ENCODE measurements around the gene KIAA1755.

KIAA1755 gene

GRCh38 chr20:38177201-38177600 is 83.3 kb downstream of the KIAA1755 start:
- DNase-seq = no peak

DNA sequence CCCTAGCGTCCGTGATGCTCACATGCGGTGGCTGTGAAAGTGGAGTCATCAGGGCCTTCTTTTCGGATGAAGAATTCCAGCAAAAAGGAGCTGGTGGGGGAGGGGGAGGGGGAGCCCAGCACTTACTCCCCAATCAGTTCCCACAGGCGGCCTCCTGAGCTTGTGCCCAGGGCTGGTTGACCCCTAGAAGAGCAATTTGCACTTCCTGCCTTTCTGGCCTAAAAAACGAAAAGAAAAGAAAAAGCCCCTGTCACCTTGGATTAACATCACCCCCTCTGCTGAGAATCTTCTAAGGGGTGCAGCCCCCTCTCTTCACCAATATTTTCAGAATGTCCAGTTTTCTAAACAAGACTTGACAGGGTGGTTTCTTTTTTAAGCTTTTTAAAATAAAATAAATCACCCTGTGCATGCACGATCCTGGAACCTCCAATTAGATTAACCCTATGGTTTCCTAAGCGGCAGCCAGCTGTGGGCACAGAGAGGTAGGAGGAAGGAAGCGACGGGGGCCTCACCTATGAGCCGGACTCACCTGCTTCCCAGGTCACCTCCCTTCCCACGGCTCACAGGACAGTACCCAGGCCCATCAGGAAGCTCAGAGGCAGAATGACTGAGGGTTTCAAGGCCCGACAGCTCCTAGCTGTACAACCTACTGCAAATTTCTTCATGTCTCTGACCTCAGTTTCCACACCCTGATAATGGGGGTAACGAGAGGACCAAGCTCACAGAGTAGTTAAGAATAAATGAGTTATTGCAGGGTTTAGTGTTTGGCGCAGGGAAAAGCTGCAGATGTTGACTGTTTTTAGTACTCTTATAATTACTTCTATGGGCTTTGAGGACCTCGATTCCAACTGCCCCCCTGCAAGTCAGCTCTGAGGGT is 85.0 kb downstream of the KIAA1755 start:
- DNase-seq = no peak

- no peak for DNase-seq
These were observed 87.0 kb downstream of the KIAA1755 start for GRCh38 chr20:38173237-38174156.

GRCh38 chr20:38172408-38172807 is 88.1 kb downstream of the KIAA1755 start:
- no peak for DNase-seq

- DNase-seq = no peak
These were observed 88.9 kb downstream of the KIAA1755 start for GRCh38 chr20:38171675-38172043.

DNA sequence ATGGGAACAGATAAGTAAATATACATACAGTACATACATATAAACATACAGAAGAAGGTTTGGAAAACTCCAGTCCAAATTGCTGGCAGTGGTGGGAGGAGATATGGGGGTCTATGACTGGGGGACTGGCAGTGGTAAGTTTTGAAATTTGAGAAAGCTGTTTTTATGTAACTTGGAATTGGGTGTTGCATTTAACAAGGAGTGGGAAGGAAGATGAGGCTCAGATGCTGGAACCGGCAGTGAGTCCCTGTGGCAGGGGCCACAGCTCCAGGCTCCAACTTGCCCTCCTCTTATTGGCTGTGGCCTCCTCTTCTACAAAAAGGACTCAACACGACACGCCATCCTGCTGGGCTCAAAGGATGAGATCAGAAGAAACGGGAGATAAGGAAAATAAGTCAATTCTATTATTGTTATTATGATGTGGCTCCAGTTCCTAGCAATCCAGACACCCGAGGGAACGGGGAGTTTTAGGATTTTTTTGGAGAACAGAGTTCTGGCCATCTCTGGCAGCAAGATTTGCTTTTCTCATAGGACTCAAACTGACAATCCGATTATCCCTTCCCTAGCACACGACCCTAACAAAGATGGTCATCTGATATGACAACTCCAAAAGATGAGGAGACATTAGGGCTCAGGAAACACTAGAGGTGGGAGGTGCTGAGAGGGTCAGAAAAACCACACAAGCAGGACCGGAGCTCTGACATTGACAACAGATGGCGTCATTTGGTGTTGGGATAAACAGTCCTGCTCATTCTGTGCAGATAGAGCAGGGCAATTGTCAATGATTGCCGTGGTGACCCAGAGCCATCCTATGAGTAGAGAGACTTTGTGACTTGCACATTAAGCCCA is 89.5 kb downstream of the KIAA1755 start:
- no peak for DNase-seq

GRCh38 chr20:38170219-38170825 is 90.2 kb downstream of the KIAA1755 start:
- DNase-seq = no peak

DNA sequence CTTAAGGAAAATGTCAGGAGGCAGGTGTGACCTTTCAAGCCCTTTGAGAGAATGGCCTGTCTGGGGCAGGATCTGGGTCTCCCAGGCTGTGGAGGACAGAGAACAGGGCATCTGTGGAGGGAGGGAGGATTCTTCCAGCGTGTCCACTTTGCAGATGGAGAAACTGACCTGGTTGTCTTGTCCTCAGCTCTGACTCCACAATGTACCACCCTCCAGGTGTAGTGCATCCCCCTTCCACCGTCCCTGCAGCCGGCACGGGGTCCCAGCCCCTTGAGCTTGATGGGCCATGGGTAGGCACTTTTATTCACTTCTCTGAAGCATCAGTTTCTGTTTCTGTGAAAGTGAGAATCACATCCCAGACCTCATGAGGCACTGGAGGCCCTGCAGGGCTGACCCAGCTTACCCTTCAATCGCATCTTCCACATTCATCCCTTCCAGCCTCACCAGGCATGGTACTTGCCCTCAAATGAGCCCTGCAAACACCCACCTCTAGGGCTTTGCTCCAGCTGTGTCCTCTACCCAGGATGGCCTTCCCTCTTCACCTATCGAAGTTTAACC is 90.8 kb downstream of the KIAA1755 start:
- DNase-seq = no peak

DNA sequence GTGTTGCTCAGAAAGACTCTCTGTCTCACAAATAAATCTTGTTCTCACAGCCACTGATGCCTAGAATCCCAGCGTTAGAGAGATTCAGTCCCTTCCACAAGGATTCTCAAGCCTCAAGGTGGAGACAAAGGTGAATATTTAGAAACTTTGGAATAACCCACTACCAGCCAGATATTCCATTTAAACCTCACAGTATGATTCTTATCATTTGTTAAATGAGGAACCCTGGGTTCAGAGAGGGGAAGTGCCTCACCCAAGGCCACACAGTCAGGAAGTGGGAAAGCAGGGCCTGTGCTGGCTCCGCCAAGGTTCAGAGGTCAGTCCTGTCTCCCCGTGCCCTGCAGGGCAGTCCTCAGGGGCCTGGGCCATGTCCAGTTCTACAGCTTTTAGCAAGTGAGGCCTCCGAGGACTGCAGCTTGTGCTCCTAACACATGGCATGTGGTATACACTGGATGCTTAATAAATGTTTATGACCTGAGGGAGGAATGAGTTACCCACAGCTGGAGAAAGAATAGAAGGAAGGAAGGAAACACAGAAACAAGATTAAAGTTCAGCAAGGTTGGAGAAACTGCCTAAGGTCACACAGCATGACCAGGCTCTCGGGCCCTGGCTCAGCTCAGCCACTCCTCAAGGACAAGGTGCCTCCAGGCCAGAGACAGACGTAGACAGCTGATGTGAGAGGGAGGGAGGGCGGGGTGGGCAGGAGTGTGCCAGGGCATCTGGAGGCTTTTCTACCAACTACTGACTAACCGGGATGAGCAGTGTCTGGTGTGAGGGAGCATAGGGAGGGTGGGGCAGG is 91.5 kb downstream of the KIAA1755 start:
- no peak for DNase-seq

GRCh38 chr20:38167851-38168760 is 92.4 kb downstream of the KIAA1755 start:
- no peak for DNase-seq

DNA sequence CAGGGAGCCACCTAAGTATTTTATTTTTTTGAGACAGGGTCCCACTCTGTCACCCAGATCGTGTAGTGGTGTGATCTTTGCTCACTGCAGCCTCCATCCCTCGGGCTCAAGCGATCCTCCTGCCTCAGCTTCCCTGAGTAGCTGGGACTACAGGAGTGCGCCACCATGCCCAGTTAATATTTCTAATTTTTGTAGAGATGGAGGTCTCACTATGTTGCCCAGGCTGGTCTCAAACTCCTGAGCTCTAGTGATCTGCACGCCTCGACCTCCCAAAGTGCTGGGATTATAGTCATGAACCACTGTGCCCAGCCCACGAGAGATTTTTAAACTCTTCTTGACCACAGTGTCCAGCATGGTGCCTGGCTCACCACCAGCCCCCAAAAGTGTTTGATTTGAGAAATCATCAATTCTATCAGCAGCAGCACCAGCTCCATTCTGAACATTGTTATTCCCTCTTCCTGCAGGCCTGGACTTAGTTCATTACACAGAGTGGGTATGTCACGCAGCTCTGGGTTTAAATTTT is 93.1 kb downstream of the KIAA1755 start:
- no peak for DNase-seq

DNA sequence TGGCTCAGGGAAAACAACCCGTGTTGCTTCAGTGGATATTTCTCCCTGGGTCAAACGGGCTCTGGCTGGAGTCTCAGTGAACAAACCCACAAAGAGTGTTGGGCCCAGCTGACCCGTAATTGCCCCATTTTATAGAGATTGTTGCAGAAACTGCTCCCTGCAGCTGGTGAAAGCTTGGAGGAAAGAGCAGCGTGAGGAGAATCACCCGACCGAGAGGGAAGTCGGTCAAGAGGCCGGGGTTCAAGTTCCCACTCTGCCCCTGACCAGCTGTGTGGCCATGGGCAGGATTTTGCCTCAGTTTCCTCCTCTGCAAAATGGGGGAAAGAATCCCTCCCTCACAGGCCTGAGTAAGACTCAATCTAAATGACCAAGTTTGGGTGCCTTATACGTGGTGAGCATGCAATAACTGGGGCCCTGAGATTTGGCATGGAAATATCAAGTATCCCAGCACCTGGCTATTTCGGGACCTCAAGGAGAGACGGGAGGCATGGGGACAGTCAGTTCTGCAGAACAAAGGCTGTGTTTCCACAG is 93.8 kb downstream of the KIAA1755 start:
- DNase-seq = no peak

DNA sequence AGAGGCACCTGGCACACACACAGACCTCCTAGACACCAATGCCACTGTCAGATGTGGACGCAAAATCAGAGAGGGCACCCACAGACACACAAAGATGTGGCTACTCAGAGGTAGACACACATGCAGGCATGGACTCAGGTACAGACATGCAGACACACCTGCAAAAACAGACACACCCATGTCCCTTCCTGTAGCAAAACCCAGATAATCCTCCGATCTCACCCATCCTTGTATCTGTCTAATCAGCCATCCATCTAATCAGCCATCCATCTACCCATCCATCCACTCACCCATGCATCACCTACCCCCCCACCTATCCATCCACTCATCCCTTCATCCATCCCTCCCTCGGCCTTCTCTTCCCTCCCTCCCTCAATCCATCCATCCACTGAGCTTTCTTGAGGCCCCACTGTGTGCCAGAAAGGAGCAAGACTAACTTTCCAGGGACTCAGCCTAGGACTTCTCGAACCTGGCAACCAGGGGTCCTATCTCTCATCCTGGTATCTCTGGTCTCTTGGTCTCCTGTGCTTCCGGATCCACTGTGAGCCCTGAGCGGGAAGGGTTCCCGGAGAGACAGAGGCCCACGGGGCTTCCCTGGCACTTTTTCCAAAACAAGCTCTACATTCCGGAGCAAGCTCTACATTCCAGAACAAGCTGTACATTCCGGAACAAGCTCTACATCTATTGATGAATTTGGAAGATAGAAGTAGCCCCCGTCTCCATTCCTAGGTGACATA is 94.4 kb downstream of the KIAA1755 start:
- no peak for DNase-seq

DNA sequence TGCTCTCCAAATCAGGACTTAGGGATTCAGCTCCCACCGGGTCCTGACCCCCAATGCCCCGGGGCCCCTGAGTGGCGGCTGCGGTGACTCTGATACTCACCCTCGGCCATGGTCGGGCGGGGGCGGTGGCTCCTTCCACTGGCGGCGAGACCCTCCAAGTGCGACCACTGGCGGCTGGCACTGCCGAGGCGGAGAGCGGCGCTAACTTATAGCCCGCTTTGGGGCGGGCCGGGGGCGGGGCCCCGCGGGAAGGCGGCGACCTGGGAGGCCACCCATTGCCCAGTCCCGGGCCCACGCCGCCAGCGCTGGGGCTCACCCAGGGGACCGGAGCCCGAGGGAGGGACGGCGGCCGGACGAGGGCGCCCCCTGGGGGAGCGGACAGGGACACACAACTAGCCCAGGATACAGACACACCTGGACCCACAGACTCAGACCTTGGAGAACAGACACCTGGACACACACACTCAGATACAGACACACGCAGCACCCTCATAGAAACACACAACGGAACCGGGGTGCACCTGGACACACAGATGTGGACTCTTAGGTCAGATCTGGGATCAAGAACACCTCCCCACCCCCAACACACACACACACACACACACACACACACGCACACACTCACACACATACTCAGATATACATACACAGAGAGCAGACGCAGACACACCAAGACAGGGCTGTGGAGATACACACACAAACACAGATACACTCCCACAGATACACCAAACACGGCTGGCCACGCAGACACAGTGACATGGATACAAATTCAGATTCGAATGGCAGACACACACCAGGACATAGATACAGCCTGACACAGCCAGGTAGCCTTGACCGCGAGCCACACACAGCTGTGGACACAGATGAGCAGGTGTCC is 95.2 kb downstream of the KIAA1755 start, which contains the start of gene TGM2:
TGM2 (minus strand) TSS at position 182 of the 877 bp plus-strand sequence; CDS start at position 110, 72 bp downstream.
- no peak for DNase-seq

DNA sequence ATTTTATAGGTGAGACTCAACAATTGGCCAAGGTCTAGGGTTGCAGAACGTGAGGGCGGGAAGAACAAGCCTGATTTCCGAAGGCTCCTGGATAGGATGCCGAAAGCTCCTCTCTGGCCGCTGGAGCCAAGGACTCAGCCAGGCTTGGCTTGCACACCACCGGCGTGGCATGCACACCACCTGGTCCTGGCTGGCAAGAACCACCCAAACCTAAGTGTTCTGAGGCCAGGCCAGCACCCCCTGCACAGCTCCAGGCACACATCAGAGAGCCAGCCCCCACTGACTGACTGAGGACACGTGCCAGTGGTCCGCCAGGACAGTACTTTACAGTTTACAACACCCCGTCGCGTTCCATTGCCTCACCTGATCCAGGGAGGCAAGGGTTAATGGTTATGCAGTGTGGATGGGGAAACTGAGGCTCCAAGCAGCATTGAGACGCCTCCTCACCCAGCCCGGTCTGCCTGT is 95.9 kb downstream of the KIAA1755 start:
- DNase-seq = no peak

- DNase-seq = no peak
These were observed 96.5 kb downstream of the KIAA1755 start for GRCh38 chr20:38164069-38164468.
